ENCODE measurements around the gene TMED9.

The TMED9 gene

DNA sequence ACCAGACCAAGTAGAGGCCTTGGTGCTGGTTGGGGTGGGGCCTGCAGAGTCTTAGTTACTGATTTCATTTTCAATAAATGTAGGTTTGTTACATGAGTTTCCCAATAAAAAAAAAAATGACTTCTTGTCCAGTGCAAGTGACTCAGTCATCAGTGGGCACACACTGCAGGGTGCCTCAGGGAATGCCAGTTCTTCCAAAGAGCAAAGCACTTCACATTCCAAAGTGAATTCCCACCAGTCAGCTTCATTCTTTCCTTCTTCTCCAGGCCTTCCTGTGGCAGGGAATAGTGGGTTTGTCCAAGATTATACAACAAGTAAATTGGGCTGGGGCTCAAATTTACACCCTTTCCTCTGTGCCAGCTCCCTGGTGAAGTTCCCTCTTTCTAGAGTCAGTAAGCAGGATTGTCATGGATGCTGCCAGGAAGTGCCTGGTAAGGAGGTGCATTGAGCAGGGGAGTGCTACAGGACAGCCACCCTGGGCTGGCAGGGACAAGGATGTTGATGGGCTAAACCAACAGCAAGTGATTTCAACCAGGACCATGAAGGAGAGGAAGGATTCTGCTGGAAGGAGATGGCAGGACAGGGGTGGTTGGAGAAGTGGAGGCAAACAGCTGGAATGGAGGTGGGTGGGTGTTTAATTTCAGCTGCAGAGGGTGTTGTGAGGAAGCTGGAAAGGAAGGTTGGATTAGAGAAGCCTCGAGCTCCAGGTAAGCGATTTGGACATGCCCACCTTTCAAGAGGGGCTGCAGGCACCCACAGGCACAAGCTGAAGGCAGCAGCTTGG is 4.2 kb downstream of the TMED9 start:
- TF ChIP-seq TAF1 (IDR thresholded peaks at IDR 0.05; ENCODE audit: borderline replicate concordance, insufficient read depth, low read length) (no peak), SIN3A (IDR thresholded peaks at IDR 0.05; ENCODE audit: borderline replicate concordance, insufficient read depth, low read length) (no peak), POLR2AphosphoS5 (IDR thresholded peaks at IDR 0.05; ENCODE audit: low read depth, low read length) (0 out of 2 replicates have a peak, but pooled peaks have one; percentile 14), FOXP2 (optimal IDR thresholded peaks at IDR 0.05; ENCODE audit: borderline replicate concordance, extremely low read depth, extremely low read length, insufficient read depth) (no peak)

DNA sequence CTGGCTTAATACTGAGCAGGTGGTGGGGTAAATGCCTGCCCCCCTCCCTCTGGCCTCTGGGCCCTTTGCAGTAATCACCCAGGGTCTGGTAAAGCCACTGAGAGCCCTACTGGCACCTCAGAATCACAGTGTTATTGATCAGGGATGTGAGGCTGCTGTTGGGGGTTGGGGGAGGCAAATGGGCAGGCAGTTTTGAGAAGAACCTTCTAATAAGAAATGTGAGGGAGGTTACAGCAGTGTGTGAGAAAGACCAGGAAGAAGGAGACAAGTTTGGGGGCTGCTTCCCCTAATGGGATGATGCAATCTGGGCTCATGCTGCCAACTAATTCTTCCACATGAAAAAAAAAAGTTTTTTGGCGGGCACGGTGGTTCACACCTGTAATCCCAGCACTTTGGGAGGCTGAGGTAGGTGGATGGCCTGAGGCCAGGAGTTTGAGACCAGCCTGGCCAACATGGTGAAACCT is 4.8 kb downstream of the TMED9 start:
- no peak for TF ChIP-seq TAF1 (IDR thresholded peaks at IDR 0.05; ENCODE audit: borderline replicate concordance, insufficient read depth, low read length)
- TF ChIP-seq FOXP2 (optimal IDR thresholded peaks at IDR 0.05; ENCODE audit: borderline replicate concordance, extremely low read depth, extremely low read length, insufficient read depth), result no peak
- no peak for TF ChIP-seq POLR2AphosphoS5 (IDR thresholded peaks at IDR 0.05; ENCODE audit: low read depth, low read length)
- no peak for TF ChIP-seq SIN3A (IDR thresholded peaks at IDR 0.05; ENCODE audit: borderline replicate concordance, insufficient read depth, low read length)
- TF ChIP-seq, protein P1, sequence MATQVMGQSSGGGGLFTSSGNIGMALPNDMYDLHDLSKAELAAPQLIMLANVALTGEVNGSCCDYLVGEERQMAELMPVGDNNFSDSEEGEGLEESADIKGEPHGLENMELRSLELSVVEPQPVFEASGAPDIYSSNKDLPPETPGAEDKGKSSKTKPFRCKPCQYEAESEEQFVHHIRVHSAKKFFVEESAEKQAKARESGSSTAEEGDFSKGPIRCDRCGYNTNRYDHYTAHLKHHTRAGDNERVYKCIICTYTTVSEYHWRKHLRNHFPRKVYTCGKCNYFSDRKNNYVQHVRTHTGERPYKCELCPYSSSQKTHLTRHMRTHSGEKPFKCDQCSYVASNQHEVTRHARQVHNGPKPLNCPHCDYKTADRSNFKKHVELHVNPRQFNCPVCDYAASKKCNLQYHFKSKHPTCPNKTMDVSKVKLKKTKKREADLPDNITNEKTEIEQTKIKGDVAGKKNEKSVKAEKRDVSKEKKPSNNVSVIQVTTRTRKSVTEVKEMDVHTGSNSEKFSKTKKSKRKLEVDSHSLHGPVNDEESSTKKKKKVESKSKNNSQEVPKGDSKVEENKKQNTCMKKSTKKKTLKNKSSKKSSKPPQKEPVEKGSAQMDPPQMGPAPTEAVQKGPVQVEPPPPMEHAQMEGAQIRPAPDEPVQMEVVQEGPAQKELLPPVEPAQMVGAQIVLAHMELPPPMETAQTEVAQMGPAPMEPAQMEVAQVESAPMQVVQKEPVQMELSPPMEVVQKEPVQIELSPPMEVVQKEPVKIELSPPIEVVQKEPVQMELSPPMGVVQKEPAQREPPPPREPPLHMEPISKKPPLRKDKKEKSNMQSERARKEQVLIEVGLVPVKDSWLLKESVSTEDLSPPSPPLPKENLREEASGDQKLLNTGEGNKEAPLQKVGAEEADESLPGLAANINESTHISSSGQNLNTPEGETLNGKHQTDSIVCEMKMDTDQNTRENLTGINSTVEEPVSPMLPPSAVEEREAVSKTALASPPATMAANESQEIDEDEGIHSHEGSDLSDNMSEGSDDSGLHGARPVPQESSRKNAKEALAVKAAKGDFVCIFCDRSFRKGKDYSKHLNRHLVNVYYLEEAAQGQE (IDR thresholded peaks at IDR 0.05; ENCODE audit: insufficient read depth in 1 of 2, low read depth in 2 of 2, low read length in 2 of 2), result no peak

DNA sequence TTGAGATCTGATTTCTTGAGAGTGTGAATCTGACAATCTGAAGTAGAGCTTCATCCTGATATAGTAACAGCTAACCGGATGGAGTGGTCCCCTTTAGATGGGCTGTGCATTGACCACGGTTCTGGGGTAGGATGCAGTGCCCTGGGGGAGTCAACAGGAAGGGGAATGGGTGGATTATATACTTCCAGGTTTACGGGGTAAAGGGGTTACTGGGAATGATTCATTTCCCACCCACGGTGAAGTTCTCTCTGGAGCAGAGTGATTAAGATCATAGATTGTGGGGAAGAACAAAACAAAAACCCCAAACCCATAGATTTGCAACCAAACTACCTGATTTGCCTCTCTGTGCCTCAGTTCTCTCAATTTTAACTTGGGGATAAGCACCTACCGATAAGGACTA is 6.5 kb downstream of the TMED9 start:
- TF ChIP-seq POLR2AphosphoS5 (IDR thresholded peaks at IDR 0.05; ENCODE audit: low read depth, low read length) (no peak), FOXP2 (optimal IDR thresholded peaks at IDR 0.05; ENCODE audit: borderline replicate concordance, extremely low read depth, extremely low read length, insufficient read depth) (peak; percentile 21)

DNA sequence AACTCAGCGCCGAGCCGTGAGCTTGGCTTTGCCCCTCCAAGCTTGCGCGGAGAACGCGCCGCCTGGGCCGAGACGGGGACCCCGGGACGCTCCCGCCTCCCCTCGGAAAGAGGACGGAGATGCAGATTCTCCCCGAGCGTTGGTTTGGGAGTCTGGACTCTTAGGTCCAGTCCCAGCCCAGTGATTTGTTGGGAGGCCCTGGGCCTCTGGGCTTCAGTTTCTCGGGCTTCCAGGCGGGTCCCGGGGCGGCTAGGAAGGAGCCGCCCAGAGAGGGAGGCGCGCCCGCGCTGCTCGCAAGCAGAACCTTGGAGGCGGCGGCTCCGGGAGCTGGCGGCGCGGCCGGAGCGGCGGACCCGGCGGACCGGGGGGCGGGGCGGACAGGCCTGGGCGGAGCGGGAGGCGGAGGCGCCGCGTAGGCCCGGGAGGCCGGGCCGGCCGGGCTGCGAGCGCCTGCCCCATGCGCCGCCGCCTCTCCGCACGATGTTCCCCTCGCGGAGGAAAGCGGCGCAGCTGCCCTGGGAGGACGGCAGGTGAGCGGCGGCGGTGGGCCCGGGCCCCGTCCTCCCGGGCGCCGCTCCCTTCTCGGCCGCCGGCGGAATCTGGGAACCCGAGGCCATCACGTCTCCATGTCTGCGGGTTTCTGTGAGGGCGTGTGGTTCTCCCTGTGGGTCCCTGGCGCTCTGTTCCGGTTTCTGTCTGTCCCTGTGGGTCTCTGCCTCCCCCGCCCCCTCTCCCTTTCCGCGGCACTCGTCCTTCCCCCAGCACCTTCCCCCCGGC is 7.9 kb downstream of the TMED9 start, which contains the start of gene B4GALT7:
Gene B4GALT7, plus strand, starts transcription at position 402 of the 777 bp plus-strand sequence. Its CDS starts 79 bp downstream, at position 481.
- TF ChIP-seq TAF1 (IDR thresholded peaks at IDR 0.05; ENCODE audit: borderline replicate concordance, insufficient read depth, low read length) (0 out of 2 replicates have a peak, but pooled peaks have one; percentile 71), POLR2AphosphoS5 (IDR thresholded peaks at IDR 0.05; ENCODE audit: low read depth, low read length) (peak; percentile 68), FOXP2 (optimal IDR thresholded peaks at IDR 0.05; ENCODE audit: borderline replicate concordance, extremely low read depth, extremely low read length, insufficient read depth) (peak; percentile 87), SIN3A (IDR thresholded peaks at IDR 0.05; ENCODE audit: borderline replicate concordance, insufficient read depth, low read length) (peak; percentile 24; the same call in 1 of the 2 replicates)
- TF ChIP-seq, protein P1 (IDR thresholded peaks at IDR 0.05; ENCODE audit: insufficient read depth in 1 of 2, low read depth in 2 of 2, low read length in 2 of 2), result no peak

DNA sequence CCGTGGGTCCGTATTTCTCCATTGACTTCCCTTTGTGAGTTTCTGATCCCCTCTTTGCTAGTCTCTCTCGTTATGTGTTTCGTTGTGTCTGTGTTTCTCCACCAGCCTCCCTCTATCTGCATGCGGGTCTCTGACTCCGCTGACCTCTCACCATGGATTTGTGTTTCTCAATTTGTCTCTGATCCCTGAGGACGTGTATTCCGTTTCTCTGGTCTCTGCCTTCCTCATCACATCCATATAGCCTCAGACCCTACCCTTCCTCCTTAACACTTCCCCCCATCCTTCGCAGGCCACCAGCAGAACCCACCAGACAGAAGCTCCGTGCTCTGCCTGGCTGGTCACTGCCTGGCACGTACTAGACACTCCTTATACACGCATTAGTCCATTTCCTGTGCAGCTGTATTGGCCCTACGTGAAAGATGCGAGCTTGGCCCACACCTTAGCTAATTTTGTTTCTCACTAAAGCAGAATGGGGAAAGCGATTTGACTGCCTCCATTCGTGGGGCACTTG is 8.6 kb downstream of the TMED9 start:
- no peak for TF ChIP-seq SIN3A (IDR thresholded peaks at IDR 0.05; ENCODE audit: borderline replicate concordance, insufficient read depth, low read length)
- TF ChIP-seq TAF1 (IDR thresholded peaks at IDR 0.05; ENCODE audit: borderline replicate concordance, insufficient read depth, low read length), result no peak
- no peak for TF ChIP-seq FOXP2 (optimal IDR thresholded peaks at IDR 0.05; ENCODE audit: borderline replicate concordance, extremely low read depth, extremely low read length, insufficient read depth)

DNA sequence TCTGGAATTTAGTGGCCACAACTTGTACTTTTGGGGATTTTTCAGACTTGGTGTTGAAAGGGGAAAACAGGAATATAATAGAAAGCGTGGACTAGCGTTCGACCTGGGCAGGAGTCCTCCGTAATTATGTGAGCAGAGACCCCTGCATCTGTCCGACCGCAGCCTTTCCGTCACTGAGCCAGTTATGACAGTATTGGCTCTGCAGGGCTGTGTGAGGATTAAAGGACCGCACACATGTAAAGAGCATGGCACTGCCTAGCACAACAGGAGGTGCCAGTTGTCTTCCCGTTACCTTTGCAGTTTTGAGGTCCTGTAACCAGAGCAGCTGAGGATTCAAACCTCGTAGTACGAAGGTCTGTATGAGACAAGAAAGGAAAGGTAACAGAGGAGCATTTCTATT is 9.1 kb downstream of the TMED9 start:
- TF ChIP-seq, protein P1 (IDR thresholded peaks at IDR 0.05; ENCODE audit: insufficient read depth in 1 of 2, low read depth in 2 of 2, low read length in 2 of 2), result no peak
- TF ChIP-seq TAF1 (IDR thresholded peaks at IDR 0.05; ENCODE audit: borderline replicate concordance, insufficient read depth, low read length) (no peak), SIN3A (IDR thresholded peaks at IDR 0.05; ENCODE audit: borderline replicate concordance, insufficient read depth, low read length) (no peak), POLR2AphosphoS5 (IDR thresholded peaks at IDR 0.05; ENCODE audit: low read depth, low read length) (no peak), FOXP2 (optimal IDR thresholded peaks at IDR 0.05; ENCODE audit: borderline replicate concordance, extremely low read depth, extremely low read length, insufficient read depth) (no peak)
